GM11168 (cell line): ENCODE results near the gene RNU1-2.
"Not testable (repeated sequence)": the region's sequence is repeated elsewhere in the genome, so short reads cannot be mapped to it uniquely, and the experiment has no call there.

Experiments
- in situ Hi-C: fragments of 300-500 bp; cut with MboI; formaldehyde crosslinking; loops from one replicate; pipeline ENCODE4 v1.12.0; 2022; ENCODE audit warnings: low sequenced_read_pairs; ENCODE audit not compliant: unreplicated experiment

Gene RNU1-2

DNA sequence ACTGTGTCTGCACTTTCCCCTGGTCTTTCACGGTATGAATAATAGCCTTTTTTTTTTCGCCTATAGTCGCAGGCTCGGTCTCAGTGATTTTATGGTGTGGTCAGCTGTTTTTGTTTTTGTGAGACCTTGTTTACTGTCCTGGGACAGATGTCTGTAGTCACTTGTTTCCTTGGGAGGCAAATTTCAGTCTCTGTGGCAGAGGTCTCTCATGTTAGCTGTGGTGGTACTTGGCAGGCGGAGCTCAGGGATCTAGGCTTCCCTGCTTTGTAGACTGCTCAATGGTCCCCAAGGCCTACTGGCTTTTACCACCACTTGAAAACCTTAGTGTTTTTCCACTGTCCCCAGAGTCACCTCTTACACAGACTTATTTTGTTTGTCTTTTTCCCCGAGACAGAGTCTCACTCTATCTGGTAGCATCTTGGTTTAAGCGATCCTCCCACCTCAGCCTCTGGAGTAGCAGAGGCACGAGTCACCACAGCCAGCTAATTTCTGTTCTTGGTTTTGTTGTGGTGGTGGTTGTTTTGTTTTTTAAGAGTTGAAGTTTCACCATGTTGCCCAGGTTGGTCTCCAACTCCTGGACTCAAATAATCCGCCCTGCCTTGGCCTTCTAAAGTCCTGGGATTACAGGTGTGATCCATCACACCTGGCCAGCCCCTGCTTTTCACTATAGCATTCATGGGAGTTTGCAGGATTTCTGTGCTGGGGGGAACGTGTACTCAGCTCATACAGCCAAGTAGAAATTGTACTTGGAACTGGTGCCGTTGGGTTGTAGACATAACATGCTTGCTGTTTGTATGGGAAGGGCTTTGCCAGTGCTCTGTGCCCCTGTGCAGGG, 10.3 kb downstream of the RNU1-2 start:
- in situ Hi-C loops: no loop called here

DNA sequence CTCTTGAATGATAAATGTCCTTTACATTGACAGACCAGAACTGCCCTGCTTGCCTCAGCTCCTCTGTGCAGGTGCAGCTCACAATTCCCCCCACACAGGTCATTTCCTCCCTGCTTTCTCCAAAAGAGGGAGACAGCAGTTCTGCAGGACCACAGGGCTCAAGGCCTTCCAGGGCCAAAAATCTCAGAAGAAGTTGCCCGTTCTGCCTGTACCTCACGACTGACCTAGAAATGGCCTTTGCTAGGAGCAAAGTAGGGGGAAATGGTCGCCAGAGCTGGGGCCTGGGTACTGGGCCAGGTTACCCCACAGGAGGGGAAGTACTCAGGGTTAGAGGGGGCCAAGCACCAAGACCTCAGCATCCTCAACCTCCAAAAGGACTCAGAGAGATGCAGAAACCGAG, 11.1 kb downstream of the RNU1-2 start:
- in situ Hi-C loops: no loop called here

- in situ Hi-C loops: no loop called here
Observed at GRCh38 chr1:16907870-16908758, 12.3 kb downstream of the RNU1-2 start.

DNA sequence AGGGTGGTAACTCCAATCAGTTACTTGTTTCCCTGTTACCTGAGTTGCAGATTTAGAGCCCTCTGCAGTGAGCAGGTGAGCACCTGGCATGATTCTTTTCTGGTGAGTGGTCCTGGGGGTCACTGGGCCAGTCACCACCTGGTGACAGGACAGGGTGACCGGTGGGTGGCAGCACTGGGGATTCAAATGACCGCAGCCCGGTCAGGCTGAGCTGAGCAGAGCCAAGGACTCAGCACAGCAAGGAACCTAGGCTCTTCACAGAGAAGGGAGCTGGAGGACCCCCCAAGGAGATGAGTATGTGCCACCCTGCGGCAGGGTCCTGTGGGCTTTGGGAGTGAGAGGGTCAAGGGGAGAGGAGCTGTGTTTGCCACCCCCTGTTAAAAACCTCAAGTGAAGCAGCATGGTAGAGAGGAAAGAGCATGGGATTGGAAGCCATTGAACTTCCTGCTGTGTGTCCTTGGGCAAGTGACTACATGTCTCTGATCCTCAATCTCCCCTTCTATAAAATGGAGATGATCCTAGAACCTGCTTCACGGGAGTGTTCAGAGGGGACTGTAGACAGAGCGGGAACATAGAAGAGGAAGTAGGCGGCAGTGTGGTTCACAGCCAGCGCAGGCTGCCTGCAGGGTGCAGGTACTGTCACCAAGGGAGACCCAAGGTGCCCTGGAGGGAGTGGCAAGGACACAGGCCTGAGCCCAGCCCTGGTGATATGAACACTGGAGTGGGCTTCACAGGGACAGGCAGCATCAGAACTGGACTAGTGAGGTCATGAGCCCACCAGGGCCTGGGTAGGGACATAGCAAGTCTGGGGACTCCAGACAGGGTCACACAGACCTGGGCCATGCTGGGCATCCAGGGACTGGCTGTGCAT, 16.3 kb downstream of the RNU1-2 start:
- in situ Hi-C loops: not testable (repeated sequence)

DNA sequence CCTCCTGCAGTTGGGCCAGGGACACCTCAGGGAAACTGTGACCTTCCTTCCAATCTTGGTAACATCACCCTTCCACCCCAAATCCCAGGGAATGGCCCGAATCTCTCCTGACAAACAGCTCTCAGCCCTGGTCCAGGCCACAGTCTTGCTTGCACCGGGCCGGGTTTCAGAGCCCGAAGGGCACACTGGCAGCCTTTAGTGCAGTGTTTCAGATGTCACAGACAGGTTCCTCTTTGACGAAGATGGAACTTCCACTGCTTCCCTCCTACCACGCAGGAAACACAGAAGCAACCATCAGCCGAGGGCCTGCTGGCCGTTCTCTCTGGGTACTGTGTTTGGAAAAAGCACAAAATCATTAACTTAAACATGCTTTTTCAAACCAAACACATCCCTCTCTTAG, 17.0 kb downstream of the RNU1-2 start:
- in situ Hi-C loops: not testable (repeated sequence)

- in situ Hi-C loops: no loop called here
Observed at GRCh38 chr1:16913181-16913832, 17.5 kb downstream of the RNU1-2 start.

DNA sequence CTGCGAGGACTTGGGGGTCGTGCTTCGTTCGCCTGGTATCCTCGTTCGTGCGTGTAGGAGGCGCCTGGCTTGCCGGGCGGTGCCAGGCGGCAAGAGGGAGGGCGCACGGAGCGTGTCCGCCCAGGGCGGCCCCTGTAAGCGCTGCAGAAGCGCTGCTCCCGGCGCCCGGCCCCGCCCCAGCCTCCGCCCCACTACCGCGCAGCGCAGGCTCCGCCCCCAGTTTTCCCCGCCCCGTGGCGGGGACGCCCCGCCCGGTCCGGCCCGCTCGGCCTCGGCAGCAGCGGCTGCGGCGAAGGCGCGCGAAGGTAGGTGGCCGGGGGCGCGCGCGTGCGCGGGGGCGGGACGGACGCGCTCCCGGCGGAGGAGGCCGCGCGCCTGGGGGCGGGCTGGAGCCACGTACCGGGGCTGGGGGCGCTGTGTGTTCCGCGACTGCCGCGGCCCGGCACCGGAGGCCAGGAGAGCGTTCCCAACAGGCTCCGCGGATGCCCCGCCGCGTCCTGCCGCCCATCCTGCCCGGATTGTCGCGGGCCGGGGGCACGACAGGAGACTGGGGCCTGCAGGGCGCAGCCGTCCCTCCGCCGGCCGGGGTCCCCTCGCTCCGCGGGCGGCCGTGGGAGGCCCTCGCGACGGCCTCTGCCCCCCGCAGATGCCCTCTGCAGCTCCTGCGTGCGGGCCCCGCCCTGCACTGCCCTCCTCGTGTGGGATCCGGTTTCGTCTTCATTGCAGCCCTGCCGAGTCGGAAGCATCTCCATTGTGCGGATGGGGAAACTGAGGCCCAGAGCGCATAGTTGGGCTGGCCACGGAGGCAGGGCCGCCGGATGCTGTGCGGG, 18.3 kb downstream of the RNU1-2 start:
- in situ Hi-C loops: no loop called here

- in situ Hi-C loops: not testable (repeated sequence)
Observed at GRCh38 chr1:16914928-16915626, 19.3 kb downstream of the RNU1-2 start.

DNA sequence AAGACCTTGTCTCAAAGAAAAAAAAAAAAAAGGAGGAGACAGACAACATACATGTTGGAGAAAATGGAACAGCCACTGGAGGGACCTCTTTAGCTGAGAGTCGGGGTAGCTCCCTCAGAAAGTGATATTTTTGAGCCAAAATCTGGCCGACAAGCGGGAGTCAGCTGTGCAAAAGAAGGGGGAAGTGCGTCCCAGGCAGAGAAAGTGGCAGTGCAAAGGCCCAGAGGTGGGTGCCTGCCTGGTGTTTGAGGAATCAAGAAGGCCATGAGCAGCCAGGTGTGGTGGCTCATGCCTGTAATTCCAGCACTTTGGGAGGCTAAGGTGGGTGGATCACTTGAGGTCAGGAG, 19.8 kb downstream of the RNU1-2 start:
- in situ Hi-C loops: no loop called here

- in situ Hi-C loops: not testable (repeated sequence)
Observed at GRCh38 chr1:16916036-16916880, 20.5 kb downstream of the RNU1-2 start.

- in situ Hi-C loops: no loop called here
Observed at GRCh38 chr1:16918371-16918770, 22.6 kb downstream of the RNU1-2 start.

- in situ Hi-C loops: not testable (repeated sequence)
Observed at GRCh38 chr1:16918936-16919665, 23.3 kb downstream of the RNU1-2 start.

DNA sequence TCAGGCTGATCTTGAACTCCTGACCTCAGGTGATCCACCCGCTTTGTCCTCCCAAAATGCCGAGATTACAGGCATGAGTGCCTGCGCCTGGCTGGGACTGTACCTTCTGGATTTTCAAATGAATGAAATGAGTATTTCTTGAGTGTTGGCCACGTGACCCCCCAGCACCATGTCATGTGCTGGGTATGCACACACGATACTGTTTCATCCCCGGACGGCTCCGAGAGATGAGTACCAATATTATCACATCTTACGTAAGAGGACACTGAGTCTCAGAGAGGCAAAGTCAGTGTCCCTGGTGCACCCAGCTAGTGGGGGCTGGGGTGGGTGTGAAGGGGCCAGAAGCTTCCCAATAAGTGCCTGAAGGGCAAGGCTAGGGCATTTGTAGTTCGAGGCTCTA, 25.2 kb downstream of the RNU1-2 start:
- in situ Hi-C loops: no loop called here

DNA sequence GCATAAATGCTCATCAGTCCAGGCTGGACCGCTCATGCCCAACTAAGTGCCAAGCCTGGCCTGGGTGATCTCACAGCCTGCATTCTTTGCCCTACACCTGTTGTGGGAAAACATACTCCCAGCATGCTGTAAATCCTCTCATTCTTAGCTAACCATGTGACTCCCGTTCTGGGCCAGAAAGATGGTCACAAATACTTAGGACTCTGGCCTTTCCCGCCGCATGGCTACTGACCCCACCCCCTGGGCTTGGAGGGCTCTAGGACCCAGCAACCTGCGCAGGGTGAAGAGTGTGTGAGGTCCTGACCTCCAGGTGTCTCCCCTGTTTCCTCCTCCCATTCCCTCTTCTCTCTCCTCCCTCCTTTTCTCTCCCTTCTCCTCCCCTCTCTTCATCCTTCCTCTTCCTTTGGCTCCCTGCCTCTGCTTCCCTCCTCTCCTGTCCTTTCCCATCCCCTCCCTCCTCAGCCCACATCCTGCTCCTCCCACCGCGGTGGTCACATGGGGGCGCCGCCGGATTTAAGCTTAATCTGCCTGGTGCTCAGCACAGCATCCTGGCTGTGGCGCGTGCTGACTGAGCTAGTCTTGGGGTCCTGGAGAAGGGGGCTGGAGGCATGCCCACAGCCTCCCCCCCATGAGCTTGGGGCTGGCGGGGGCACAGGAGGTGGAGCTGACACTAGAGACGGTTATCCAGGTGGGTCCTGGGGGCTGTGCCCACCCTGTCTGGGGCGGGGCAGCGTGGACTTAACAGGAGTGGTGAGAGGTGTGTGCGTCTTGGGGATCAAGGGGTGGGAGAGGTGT, 25.8 kb downstream of the RNU1-2 start, which contains the start of gene CROCC:
Gene CROCC, plus strand, starts transcription at position 541 of the 795 bp plus-strand sequence. Its CDS starts 88 bp downstream, at position 629.
- in situ Hi-C loops: no loop called here

- in situ Hi-C loops: no loop called here
Observed at GRCh38 chr1:16922466-16922865, 26.7 kb downstream of the RNU1-2 start.

DNA sequence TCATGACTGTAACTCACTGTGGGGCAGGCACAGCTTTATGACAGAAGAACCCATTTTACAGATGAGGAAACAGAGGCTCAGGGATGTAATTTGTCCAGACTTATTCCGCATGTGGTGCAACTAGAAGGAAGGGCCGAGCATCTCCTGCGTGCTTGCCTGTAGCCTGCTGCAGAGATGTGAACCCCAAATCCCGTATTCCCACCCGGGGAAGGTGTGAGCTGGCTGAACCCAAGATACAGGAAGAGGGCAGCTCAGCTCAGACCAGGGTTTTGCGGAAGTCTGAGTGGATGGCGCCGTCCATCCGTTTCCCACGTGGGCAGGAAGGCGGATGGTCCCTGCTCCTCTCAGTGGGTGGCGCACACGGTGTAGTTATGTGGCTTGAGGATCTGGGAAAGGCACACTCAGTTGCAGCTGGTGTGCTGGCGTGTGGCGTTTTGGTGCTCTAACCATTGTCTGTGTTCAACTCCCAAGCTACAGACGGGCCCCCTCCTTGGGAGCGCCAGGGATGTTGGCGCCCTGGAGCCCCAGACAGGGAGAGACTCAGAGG, 27.2 kb downstream of the RNU1-2 start:
- in situ Hi-C loops: no loop called here
